Spleen (tissue), 11 donors: ENCODE data around the gene ARID3A. TPM values are rescaled to one million over a fixed set of nuclear protein-coding genes. Genes with fewer than 3 reads are reported as not detected.

Source experiments
- DNase-seq: peaks from one replicate; pipeline ENCODE4 v3.0.0-alpha.2; 2020
- H3K27ac ChIP-seq, 8 donors: fragments of 200-600 bp; sonication (generic) in 7 of 8; 1 replicate in 4 of 8; 2 replicates in 4 of 8; pipeline versions ENCODE4 v1.5.0 to v1.8.0; 2016 to 2021; ENCODE audit warnings: inconsistent platforms in 4 of 8, mild to moderate bottlenecking in 4 of 8, moderate library complexity in 1 of 8
- H3K27me3 ChIP-seq, 7 donors: fragments of 200-600 bp; sonication (generic) in 6 of 7; replicated peaks in 1 of 7; 1 replicate in 4 of 7; 2 replicates in 3 of 7; pipeline versions ENCODE4 v1.5.0 to v1.8.0; 2016 to 2021; ENCODE audit warnings: inconsistent platforms in 3 of 7, mild to moderate bottlenecking in 1 of 7
- H3K36me3 ChIP-seq, 6 donors: fragments of 200-600 bp; sonication (generic) in 5 of 6; 1 replicate in 4 of 6; 2 replicates in 2 of 6; pipeline versions ENCODE4 v1.5.0 to v1.8.0; 2016 to 2021; ENCODE audit warnings: inconsistent platforms in 2 of 6
- H3K4me1 ChIP-seq, 6 donors: fragments of 200-600 bp; sonication (generic) in 5 of 6; 1 replicate in 3 of 6; 2 replicates in 3 of 6; pipeline versions ENCODE4 v1.5.0 to v1.8.0; 2016 to 2021; ENCODE audit warnings: inconsistent platforms in 3 of 6
- H3K4me3 ChIP-seq, 8 donors: fragments of 200-600 bp; sonication (generic) in 7 of 8; 1 replicate in 4 of 8; 2 replicates in 4 of 8; pipeline versions ENCODE4 v1.5.0 to v1.8.0; 2016 to 2021; ENCODE audit warnings: inconsistent platforms in 4 of 8, mild to moderate bottlenecking in 4 of 8, moderate library complexity in 2 of 8
- H3K9me3 ChIP-seq, 8 donors: fragments of 200-600 bp; sonication (generic) in 7 of 8; 1 replicate in 4 of 8; 2 replicates in 4 of 8; pipeline versions ENCODE4 v1.5.0 to v1.8.0; 2016 to 2021; ENCODE audit warnings: inconsistent platforms in 4 of 8
- POLR2A ChIP-seq, 3 donors: fragments of 450-650 bp; IDR thresholded peaks; one replicate each; pipeline ENCODE4 v1.5.1; 2017; ENCODE audit warnings: antibody characterized with exemption in 3 of 3, mild to moderate bottlenecking in 1 of 3
- POLR2AphosphoS5 ChIP-seq, 3 donors: sonication (generic); formaldehyde crosslinking; IDR thresholded peaks; one replicate each; pipeline ENCODE4 v1.5.1; 2017; ENCODE audit warnings: antibody characterized with exemption in 3 of 3
- WGBS, 5 donors: extraction: QIAGEN DNeasy Blood & Tissue Kit in 3 of 5; methylation state at CpG; one replicate each; pipeline versions ENCODE4 v1.1.5 to v1.1.7; 2013 to 2018; 5-methylcytosine and 5-hydroxymethylcytosine counted together
- intact Hi-C: fragments of 100-400 bp; cut with DNase I; formaldehyde crosslinking; loops from one replicate; pipeline ENCODE4 v1.15.0; 2023; ENCODE audit warnings: low total_unique reads
- polyA plus RNA-seq, 3 donors: library from polyadenylated mRNA; stranded (reverse); fragments of 200-250 nt; gene quantifications; one replicate each; pipeline ENCODE4 v1.2.1, GENCODE V29; 2013
- total RNA-seq, 7 donors: library from RNA; depleted of rRNA in 3 of 7; stranded (reverse); fragments of >200 nt in 3 of 7; fragmentation: NEBNext Ultra II Directional in 4 of 7; extraction: Animal tissue kit (Norgen Biotek cat#: 25700) in 4 of 7; gene quantifications; one replicate each; pipeline versions ENCODE4 v1.1.0 to v1.2.1, GENCODE V29; 2016 to 2021
- TF ChIP-seq, protein P1 (sequence below), 11 experiments: fragments of 200-600 bp in 7 of 11; fragments of 450-650 bp in 4 of 11; sonication (generic) in 4 of 11; IDR thresholded peaks in 8 of 11; conservative IDR thresholded peaks in 3 of 11; 1 replicate in 7 of 11; 2 replicates in 4 of 11; pipeline versions ENCODE4 v1.4.0 to v1.8.0; 2016 to 2021; ENCODE audit warnings: antibody characterized with exemption in 11 of 11, inconsistent platforms in 4 of 11, mild to moderate bottlenecking in 1 of 11
- donor health status: healthy with polysubstance abuse.
- donor health status: DM: no; HTN: no; CAD: no; lungs with moderate emphysema.
- donor health status: DM: no; HTN: no; CAD: no.
- donor health status: Bipolar disorder and iron deficiency.
- donor health status: healthy.
- donor health status: DM: no; HTN: no; CAD: no.
- donor health status: DM: yes; HTN: yes; CAD: no.

The ARID3A gene
- total and polyA plus RNA-seq, 10 donors = 2.5 to 42.5 (median 17.7) TPM

DNA sequence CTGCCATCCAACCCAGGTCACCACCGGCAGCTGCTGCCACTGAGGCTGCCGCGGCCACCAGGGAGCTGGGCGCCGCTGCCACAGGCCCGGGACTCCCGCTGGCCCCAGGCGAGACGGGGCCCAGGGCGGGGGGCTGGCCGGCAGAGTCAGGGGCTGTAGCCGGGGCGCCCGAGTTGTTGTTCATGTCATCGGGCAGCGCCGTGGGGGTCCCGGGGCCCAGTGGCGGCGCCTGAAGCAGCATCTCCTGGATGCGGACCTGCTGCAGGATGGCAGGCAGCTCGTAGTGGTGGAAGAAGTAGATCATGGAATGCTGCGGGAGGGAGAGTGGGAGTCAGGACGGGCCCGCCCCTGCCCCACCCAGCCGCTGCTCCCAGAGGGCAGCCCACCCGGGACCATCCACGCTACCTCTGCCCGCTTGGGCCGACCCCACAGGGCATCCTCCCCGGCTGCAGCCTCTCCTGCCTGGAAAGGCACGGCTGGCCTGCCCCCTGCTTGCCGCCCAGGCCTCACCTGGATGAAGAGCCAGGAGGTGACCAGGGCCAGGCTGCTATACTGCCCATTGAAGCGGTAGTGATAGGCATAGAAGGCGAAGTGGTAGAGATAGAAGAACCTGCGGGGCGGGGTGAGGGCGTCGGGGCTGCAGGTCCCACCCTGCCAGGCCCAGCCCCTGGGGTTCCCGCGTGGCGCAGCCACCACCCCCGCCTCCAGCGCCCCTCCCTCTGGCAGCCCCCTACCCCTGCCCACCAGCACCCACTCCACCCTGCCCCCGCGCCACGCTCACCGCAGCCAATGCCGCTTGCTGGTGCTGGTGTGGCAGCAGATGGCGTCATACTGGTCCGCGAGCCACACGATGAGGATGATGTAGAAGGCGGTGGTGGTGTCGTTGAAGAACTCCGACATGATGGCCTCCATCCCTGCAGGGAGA lies 85.0 kb downstream of the ARID3A start:
- TF ChIP-seq POLR2AphosphoS5 (IDR thresholded peaks at IDR 0.05) = no peak
- TF ChIP-seq, protein P1, sequence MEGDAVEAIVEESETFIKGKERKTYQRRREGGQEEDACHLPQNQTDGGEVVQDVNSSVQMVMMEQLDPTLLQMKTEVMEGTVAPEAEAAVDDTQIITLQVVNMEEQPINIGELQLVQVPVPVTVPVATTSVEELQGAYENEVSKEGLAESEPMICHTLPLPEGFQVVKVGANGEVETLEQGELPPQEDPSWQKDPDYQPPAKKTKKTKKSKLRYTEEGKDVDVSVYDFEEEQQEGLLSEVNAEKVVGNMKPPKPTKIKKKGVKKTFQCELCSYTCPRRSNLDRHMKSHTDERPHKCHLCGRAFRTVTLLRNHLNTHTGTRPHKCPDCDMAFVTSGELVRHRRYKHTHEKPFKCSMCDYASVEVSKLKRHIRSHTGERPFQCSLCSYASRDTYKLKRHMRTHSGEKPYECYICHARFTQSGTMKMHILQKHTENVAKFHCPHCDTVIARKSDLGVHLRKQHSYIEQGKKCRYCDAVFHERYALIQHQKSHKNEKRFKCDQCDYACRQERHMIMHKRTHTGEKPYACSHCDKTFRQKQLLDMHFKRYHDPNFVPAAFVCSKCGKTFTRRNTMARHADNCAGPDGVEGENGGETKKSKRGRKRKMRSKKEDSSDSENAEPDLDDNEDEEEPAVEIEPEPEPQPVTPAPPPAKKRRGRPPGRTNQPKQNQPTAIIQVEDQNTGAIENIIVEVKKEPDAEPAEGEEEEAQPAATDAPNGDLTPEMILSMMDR (IDR thresholded peaks at IDR 0.05 in 8 of 11, conservative IDR thresholded peaks at IDR 0.05 in 3 of 11) = no peak
- no peak for TF ChIP-seq POLR2A (IDR thresholded peaks at IDR 0.05)
- no peak overlapping the region for H3K4me3 ChIP-seq
- H3K36me3 ChIP-seq = peaks cover 3 to 90% (median 65%) of the 10 kb centered on the region in 6 donors
- H3K27me3 ChIP-seq = no peaks in the 10 kb centered on the region
- intact Hi-C loops = no loop called here
- no peak for DNase-seq
- peak overlapping the region in 5 of 8 donors; percentile 11 to 78 (median 62) for H3K27ac ChIP-seq
- H3K4me1 ChIP-seq = peaks cover 15 to 54% (median 30%) of the 10 kb centered on the region in 6 donors
- WGBS, 5 donors = 89 to 97% (median 93%) methylated on average over 35 to 56 of the region's 56 CpGs
- no peaks in the 10 kb centered on the region for H3K9me3 ChIP-seq

DNA sequence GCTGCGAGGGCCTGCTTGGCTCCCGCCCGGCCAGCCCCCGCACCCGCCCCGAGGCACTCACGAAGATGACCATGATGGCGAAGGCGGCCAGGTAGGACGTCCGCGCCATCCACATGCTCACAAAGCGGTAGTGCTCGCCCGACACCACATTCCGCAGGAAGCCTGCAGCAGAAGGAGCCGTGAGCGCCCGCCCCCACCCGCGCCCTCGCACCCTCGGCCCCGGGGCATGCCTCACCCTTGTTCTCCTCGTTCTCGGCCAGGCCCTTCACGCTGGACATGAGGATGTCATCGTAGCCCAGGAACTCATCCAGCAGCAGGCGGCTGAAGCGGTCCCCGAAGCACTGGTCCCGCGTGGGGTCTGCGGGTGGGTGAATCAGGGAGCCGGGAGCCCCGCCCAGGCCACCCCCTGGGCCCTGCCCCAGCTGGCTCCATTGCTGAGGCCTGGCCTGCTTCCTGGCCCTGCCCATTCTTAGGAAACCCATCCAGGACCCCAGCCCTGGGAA lies 86.0 kb downstream of the ARID3A start:
- TF ChIP-seq, protein P1 (IDR thresholded peaks at IDR 0.05 in 8 of 11, conservative IDR thresholded peaks at IDR 0.05 in 3 of 11) = no peak
- TF ChIP-seq POLR2AphosphoS5 (IDR thresholded peaks at IDR 0.05) (peak in 2 of 3 donors; percentile 9 to 24), POLR2A (IDR thresholded peaks at IDR 0.05) (no peak)
- DNase-seq = no peak
- Histone ChIP-seq H3K36me3 (peaks cover 3 to 98% (median 65%) of the 10 kb centered on the region in 6 donors), H3K9me3 (no peaks in the 10 kb centered on the region), H3K27ac (no peak overlapping the region), H3K4me1 (peaks cover 25 to 64% (median 40%) of the 10 kb centered on the region in 6 donors), H3K4me3 (no peak overlapping the region), H3K27me3 (no peaks in the 10 kb centered on the region)
- WGBS, 5 donors = 95 to 97% (median 96%) methylated on average over 24 to 36 of the region's 36 CpGs
- intact Hi-C loops = no loop called here

DNA sequence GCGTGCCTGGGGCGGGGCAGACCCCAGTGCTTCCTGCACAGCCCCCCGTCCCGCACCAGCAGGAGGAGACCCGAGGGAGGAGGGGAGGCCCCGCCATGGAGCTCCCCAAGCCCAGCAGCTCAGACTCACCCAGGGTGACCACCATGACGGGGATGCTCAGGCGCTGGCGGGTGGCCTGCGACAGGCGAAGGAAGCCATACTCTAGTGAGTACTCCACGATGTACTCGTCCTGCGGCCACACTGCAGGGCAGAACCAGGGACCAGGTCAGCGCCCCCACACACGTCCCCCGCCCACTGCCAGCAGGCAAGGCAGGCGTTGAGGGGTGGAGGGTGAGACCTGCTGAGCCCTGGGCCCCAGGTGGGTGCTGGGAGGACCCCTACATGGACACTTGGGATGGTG lies 86.5 kb downstream of the ARID3A start:
- TF ChIP-seq POLR2AphosphoS5 (IDR thresholded peaks at IDR 0.05) = peak in 1 of 3 donors; percentile 9
- no peak for TF ChIP-seq POLR2A (IDR thresholded peaks at IDR 0.05)
- intact Hi-C loops = no loop called here
- Histone ChIP-seq H3K9me3 (no peaks in the 10 kb centered on the region), H3K36me3 (peaks cover 3 to 94% (median 65%) of the 10 kb centered on the region in 6 donors), H3K4me1 (peaks cover 29 to 69% (median 44%) of the 10 kb centered on the region in 6 donors), H3K4me3 (no peak overlapping the region), H3K27me3 (no peaks in the 10 kb centered on the region), H3K27ac (no peak overlapping the region)
- 90 to 96% (median 94%) methylated on average over 2 to 18 of the region's 18 CpGs for WGBS, 5 donors
- DNase-seq = no peak

DNA sequence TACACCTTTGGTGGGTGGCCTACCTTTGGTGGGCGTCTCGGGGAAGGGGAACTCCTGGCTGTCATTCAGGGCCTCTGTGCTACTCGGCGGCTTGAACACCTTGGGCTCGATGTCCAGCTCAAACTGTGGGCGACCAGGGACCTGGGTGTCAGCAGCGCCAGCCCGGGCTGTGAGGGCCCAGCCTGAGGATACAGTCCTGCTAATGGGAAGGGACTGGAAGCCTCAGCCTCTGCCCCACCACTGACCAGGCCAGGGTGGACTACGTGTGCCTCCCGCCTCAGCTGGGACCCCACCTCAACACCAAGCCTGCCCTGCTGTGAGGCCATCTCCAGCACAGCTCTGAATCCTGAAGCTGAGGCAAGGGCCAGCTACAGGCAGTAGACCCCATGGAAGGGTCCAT lies 87.4 kb downstream of the ARID3A start:
- Histone ChIP-seq H3K4me3 (no peak overlapping the region), H3K4me1 (peaks cover 38 to 78% (median 53%) of the 10 kb centered on the region in 6 donors), H3K27ac (no peak overlapping the region), H3K27me3 (no peaks in the 10 kb centered on the region), H3K9me3 (no peaks in the 10 kb centered on the region), H3K36me3 (peaks cover 3 to 92% (median 64%) of the 10 kb centered on the region in 6 donors)
- intact Hi-C loops = no loop called here
- no peak for DNase-seq
- 84 to 96% (median 90%) methylated on average over 2 to 10 of the region's 10 CpGs for whole genome bisulfite sequencing, 5 donors
- TF ChIP-seq, protein P1 (IDR thresholded peaks at IDR 0.05 in 8 of 11, conservative IDR thresholded peaks at IDR 0.05 in 3 of 11) = no peak
- no peak for TF ChIP-seq POLR2A (IDR thresholded peaks at IDR 0.05)
